OCI-LY7 (cell line): Measurements from ENCODE around the gene TMEM272.

Experiments used
- CTCF ChIP-seq: fragments of 200-600 bp; sonication (generic); conservative IDR thresholded peaks from 2 replicates; pipeline ENCODE4 v1.5.1; 2014; ENCODE audit warnings: mild to moderate bottlenecking, antibody characterized with exemption, low read length, moderate library complexity, mixed read lengths
- EZH2phosphoT487 ChIP-seq: fragments of 200-600 bp; sonication (generic); IDR thresholded peaks from 2 replicates; pipeline ENCODE4 v1.6.1; 2018; ENCODE audit warnings: low read depth, borderline replicate concordance, mild to moderate bottlenecking, mixed run types, antibody characterized with exemption, low read length, moderate library complexity, mixed read lengths

GRCh38 chr13:51839711-51840540, 5.1 kb downstream of the TMEM272 start:
- TF ChIP-seq CTCF = no peak
- no peak for TF ChIP-seq EZH2phosphoT487
